K562 (cell line): Measurements from ENCODE around the gene SERINC3. TPM values are rescaled to one million over a fixed set of nuclear protein-coding genes. Genes with fewer than 3 reads are reported as not detected.
A peak's percentile ranks its signal among the peaks of the same experiment; 100 is the strongest.

Source experiments
- CREM ChIP-seq: IDR thresholded peaks from 2 replicates; pipeline ENCODE4 v1.6.1; 2014; ENCODE audit warnings: antibody characterized with exemption, low read depth
- CUX1 ChIP-seq: fragments of 200-800 bp; sonication (Bioruptor generic); IDR thresholded peaks from 2 replicates; pipeline ENCODE4 v1.6.1; 2016; ENCODE audit warnings: missing genetic modification characterization, missing compliant biosample characterization
- DLX4 ChIP-seq: fragments of 250-450 bp; sonication (Bioruptor Pico); IDR thresholded peaks from 2 replicates; pipeline ENCODE4 v1.6.1; 2021; ENCODE audit warnings: mild to moderate bottlenecking
- FOXM1 ChIP-seq, 2 experiments: fragments of 450-650 bp in 1 of 2; sonication (generic) in 1 of 2; formaldehyde crosslinking in 1 of 2; IDR thresholded peaks; 2 replicates each; pipeline versions ENCODE4 v1.6.1 to v1.9.0; 2017 to 2022; ENCODE audit warnings: low read depth in 2 of 2, mild to moderate bottlenecking in 2 of 2, missing genetic modification reagents in 1 of 2, moderate library complexity in 1 of 2
- MCM2 ChIP-seq: fragments of 450-650 bp; IDR thresholded peaks from 2 replicates; pipeline ENCODE4 v1.6.1; 2017; ENCODE audit warnings: low read depth, mild to moderate bottlenecking
- RBM14 ChIP-seq: fragments of 200-400 bp; formaldehyde crosslinking; IDR thresholded peaks from 2 replicates; pipeline ENCODE4 v1.6.1; 2018; ENCODE audit warnings: low read depth, mild to moderate bottlenecking, low read length, moderate library complexity, borderline replicate concordance; ENCODE audit not compliant: insufficient read depth
- SAP30 ChIP-seq: fragments of 200-600 bp; sonication (generic); IDR thresholded peaks from 2 replicates; pipeline ENCODE4 v1.6.1; 2012; ENCODE audit warnings: borderline replicate concordance, low read depth, mild to moderate bottlenecking, moderate library complexity, low read length, control low read depth, inconsistent platforms; ENCODE audit not compliant: insufficient read depth, poor library complexity, severe bottlenecking
- SMARCE1 ChIP-seq: fragments of 450-650 bp; IDR thresholded peaks from 2 replicates; pipeline ENCODE4 v1.7.1; 2016; ENCODE audit warnings: mild to moderate bottlenecking
- SUPT5H ChIP-seq: fragments of 450-650 bp; IDR thresholded peaks from 2 replicates; pipeline ENCODE4 v1.6.1; 2016
- TCF7 ChIP-seq: sonication (generic); IDR thresholded peaks from 2 replicates; pipeline ENCODE4 v1.6.1; 2016; ENCODE audit warnings: antibody characterized with exemption, borderline replicate concordance
- ZNF140 ChIP-seq: fragments of 250-450 bp; sonication (Bioruptor Pico); IDR thresholded peaks from 2 replicates; pipeline ENCODE4 v1.8.0; 2021; ENCODE audit warnings: moderate library complexity, mild to moderate bottlenecking, inconsistent platforms
- ZNF696 ChIP-seq: fragments of 250-450 bp; sonication (Bioruptor Pico); conservative IDR thresholded peaks from 2 replicates; pipeline ENCODE4 v1.4.0; 2020; ENCODE audit warnings: mild to moderate bottlenecking, moderate library complexity
- ZNF778 ChIP-seq: fragments of 450-650 bp; formaldehyde crosslinking; IDR thresholded peaks from 2 replicates; pipeline ENCODE4 v1.4.0; 2020; ENCODE audit warnings: mild to moderate bottlenecking, moderate library complexity
- polyA plus RNA-seq, 8 experiments: library from polyadenylated mRNA; depleted of rRNA in 4 of 8; stranded (reverse) in 5 of 8; unstranded in 3 of 8; fragments of >200 nt; fragmentation: Nextera tagmentation in 2 of 8; fragmentation: Illumina TruSeq in 1 of 8; extraction: Ambion mirVana in 2 of 8; extraction: Trizol in 1 of 8; gene quantifications; 2 replicates each; pipeline versions ENCODE4 v1.2.1 to v1.2.3, GENCODE V29; 2011 to 2014; ENCODE audit warnings: inconsistent platforms in 1 of 8, missing spikeins in 1 of 8
- total RNA-seq, 7 experiments: library from RNA; depleted of rRNA in 6 of 7; stranded (reverse); fragments of >200 nt in 6 of 7; fragmentation: Illumina TruSeq in 2 of 7; extraction: Trizol in 2 of 7; gene quantifications; 2 replicates each; pipeline versions ENCODE4 v1.2.1 to v1.2.3, GENCODE V29; 2011 to 2021; ENCODE audit warnings: low replicate concordance in 1 of 7
- TF ChIP-seq, protein P1 (sequence below): fragments of 450-650 bp; IDR thresholded peaks from 2 replicates; pipeline ENCODE4 v1.6.1; 2017; ENCODE audit warnings: antibody characterized with exemption, mild to moderate bottlenecking
- TF ChIP-seq, protein P2 (sequence below): sonication (generic); formaldehyde crosslinking; IDR thresholded peaks from 2 replicates; pipeline ENCODE4 v1.8.0; 2022; ENCODE audit warnings: mild to moderate bottlenecking, low read depth, missing genetic modification reagents

Gene SERINC3
- total and polyA plus RNA-seq, 9 of the 15 experiments (the other 6 are each of a cell fraction or from before 2014, with no cell fraction given): 24.7 to 107 (median 48.8) TPM

- TF ChIP-seq, protein P1, sequence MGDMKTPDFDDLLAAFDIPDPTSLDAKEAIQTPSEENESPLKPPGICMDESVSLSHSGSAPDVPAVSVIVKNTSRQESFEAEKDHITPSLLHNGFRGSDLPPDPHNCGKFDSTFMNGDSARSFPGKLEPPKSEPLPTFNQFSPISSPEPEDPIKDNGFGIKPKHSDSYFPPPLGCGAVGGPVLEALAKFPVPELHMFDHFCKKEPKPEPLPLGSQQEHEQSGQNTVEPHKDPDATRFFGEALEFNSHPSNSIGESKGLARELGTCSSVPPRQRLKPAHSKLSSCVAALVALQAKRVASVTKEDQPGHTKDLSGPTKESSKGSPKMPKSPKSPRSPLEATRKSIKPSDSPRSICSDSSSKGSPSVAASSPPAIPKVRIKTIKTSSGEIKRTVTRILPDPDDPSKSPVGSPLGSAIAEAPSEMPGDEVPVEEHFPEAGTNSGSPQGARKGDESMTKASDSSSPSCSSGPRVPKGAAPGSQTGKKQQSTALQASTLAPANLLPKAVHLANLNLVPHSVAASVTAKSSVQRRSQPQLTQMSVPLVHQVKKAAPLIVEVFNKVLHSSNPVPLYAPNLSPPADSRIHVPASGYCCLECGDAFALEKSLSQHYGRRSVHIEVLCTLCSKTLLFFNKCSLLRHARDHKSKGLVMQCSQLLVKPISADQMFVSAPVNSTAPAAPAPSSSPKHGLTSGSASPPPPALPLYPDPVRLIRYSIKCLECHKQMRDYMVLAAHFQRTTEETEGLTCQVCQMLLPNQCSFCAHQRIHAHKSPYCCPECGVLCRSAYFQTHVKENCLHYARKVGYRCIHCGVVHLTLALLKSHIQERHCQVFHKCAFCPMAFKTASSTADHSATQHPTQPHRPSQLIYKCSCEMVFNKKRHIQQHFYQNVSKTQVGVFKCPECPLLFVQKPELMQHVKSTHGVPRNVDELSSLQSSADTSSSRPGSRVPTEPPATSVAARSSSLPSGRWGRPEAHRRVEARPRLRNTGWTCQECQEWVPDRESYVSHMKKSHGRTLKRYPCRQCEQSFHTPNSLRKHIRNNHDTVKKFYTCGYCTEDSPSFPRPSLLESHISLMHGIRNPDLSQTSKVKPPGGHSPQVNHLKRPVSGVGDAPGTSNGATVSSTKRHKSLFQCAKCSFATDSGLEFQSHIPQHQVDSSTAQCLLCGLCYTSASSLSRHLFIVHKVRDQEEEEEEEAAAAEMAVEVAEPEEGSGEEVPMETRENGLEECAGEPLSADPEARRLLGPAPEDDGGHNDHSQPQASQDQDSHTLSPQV: no peak
- no peak for TF ChIP-seq ZNF778 (CRISPR knock-in tag)
- TF ChIP-seq FOXM1 (IDR thresholded peaks at IDR 0.05; ENCODE audit: low read depth): no peak
- TF ChIP-seq FOXM1 (CRISPR knock-in tag; IDR thresholded peaks at IDR 0.05; ENCODE audit: low read depth): no peak
- TF ChIP-seq SUPT5H: peak; percentile 88
- no peak for TF ChIP-seq CUX1 (CRISPR knock-in tag)
- TF ChIP-seq RBM14: no peak
- TF ChIP-seq CREM: peak; percentile 94
- TF ChIP-seq SAP30: peak; percentile 75
- TF ChIP-seq SMARCE1: no peak
- TF ChIP-seq MCM2: no peak
- TF ChIP-seq ZNF140 (CRISPR knock-in tag): no peak
- TF ChIP-seq DLX4 (CRISPR knock-in tag): no peak
- TF ChIP-seq ZNF696 (CRISPR knock-in tag): no peak
- TF ChIP-seq TCF7: no peak; the same call in 1 of the 2 replicates
- TF ChIP-seq, protein P2, sequence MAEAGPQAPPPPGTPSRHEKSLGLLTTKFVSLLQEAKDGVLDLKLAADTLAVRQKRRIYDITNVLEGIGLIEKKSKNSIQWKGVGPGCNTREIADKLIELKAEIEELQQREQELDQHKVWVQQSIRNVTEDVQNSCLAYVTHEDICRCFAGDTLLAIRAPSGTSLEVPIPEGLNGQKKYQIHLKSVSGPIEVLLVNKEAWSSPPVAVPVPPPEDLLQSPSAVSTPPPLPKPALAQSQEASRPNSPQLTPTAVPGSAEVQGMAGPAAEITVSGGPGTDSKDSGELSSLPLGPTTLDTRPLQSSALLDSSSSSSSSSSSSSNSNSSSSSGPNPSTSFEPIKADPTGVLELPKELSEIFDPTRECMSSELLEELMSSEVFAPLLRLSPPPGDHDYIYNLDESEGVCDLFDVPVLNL (CRISPR knock-in tag): no peak
Observed at GRCh38 chr20:44521484-44522481, at the start of gene SERINC3 (continued).
